SK-N-MC (cell line): Measurements from ENCODE around the gene ADARB2.
A peak's percentile ranks its signal among the peaks of the same experiment; 100 is the strongest.

Source experiments
- DNase-seq: peaks from one replicate; pipeline ENCODE4 v3.0.0-alpha.2; 2011; ENCODE audit warnings: low read depth, low spot score
- H3K27ac ChIP-seq: fragments of 200-600 bp; sonication (generic); 2 replicates; pipeline ENCODE4 v1.5.1; 2016; ENCODE audit warnings: mixed run types
- H3K36me3 ChIP-seq: fragments of 200-600 bp; sonication (generic); 2 replicates; pipeline ENCODE4 v1.6.1; 2017; ENCODE audit warnings: antibody characterized with exemption, low read length, mixed read lengths; ENCODE audit not compliant: insufficient read depth
- H3K4me3 ChIP-seq: fragments of 200-600 bp; sonication (generic); 2 replicates; pipeline ENCODE4 v1.5.1; 2016
- H3K9ac ChIP-seq: fragments of 200-600 bp; sonication (generic); 2 replicates; pipeline ENCODE4 v1.8.0; 2017; ENCODE audit warnings: mixed run types, mixed read lengths; ENCODE audit not compliant: insufficient read length
- H3K9me3 ChIP-seq: fragments of 200-600 bp; sonication (generic); 2 replicates; pipeline ENCODE4 v1.6.1; 2017; ENCODE audit warnings: low read depth, mild to moderate bottlenecking, antibody characterized with exemption, low read length, moderate library complexity, mixed read lengths
- EZH2 ChIP-seq: fragments of 200-600 bp; sonication (generic); IDR thresholded peaks from one replicate; pipeline ENCODE4 v1.6.1; 2017; ENCODE audit warnings: antibody characterized with exemption
- FOXP2 ChIP-seq: optimal IDR thresholded peaks from 2 replicates; pipeline ENCODE3; 2011; ENCODE audit warnings: mild to moderate bottlenecking, moderate library complexity; ENCODE audit not compliant: insufficient read depth; ENCODE audit errors: extremely low read length, control extremely low read depth
- POLR2AphosphoS5 ChIP-seq: IDR thresholded peaks from 2 replicates; pipeline ENCODE4 v1.6.1; 2012; ENCODE audit warnings: mild to moderate bottlenecking, low read depth, low read length, borderline replicate concordance

The ADARB2 gene

DNA sequence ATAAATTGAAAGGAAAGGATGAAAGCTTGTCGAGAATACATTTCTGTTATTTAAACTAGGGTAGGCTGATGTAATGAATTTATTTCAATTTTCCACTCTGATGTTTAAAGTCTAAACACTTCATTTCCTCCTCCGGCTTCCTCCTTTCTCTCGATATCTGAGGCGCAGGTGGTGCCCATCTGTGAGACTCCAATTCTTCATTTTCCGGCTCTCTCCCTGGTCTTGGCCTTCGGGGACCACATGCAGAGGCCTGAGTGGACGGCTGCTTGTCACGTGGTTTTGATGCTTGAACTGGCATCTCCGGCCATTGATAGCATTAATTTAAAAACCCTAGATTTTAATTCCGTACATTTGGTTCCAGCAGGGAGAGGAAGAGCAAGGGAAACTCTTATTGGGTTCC lies 5.8 kb upstream of the ADARB2 start:
- H3K9me3 ChIP-seq = no peaks in the 10 kb centered on the region
- H3K9ac ChIP-seq = no peak overlapping the region
- H3K27ac ChIP-seq = no peak overlapping the region
- no peaks in the 10 kb centered on the region for H3K36me3 ChIP-seq
- no peak for TF ChIP-seq POLR2AphosphoS5
- no peak overlapping the region for H3K4me3 ChIP-seq
- no peak for DNase-seq

DNA sequence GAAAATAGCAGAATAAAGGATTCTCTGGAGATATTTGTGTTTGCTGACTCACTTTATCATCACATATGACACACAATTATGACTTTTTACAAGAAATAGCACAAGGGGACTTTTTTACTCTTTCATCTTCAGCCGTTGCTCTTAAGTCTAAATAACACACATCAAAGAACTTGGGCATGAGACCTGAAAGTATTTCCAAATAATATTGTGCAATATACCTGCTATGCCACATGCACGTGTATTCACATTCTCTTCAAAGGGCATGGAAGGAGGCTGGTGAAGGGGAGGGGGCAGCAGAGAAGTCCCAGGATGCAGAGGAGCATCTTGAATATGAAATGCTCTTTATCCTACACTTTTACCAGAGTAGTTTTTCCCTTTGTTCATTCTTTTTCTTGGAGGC lies 4.1 kb upstream of the ADARB2 start:
- TF ChIP-seq POLR2AphosphoS5 (no peak), FOXP2 (no peak), EZH2 (no peak)
- Histone ChIP-seq H3K36me3 (no peaks in the 10 kb centered on the region), H3K9ac (no peak overlapping the region), H3K4me3 (no peak overlapping the region), H3K27ac (no peak overlapping the region), H3K9me3 (no peaks in the 10 kb centered on the region)
- no peak for DNase-seq

DNA sequence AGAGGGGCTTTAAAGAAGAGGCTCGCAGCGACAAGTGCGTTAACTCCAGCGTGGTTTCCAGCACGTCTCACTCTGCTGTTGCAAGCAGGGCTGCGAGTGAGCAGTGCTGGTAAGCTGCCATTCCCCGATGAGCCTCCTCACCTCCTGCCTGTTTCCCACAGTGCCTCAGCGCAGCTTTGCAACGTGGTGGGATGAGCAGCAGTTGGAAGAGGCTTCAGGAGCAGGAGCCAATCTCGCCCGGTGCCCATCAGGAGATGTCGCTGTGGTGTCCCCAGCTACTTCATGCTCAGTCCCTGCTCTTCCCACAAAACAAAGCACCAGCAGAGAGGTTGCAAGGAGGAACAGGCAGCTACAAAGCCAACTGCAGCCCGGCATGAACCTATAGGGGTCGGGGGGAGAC lies 2.4 kb upstream of the ADARB2 start:
- H3K4me3 ChIP-seq = no peak overlapping the region
- no peak overlapping the region for H3K9ac ChIP-seq
- DNase-seq = no peak
- no peaks in the 10 kb centered on the region for H3K9me3 ChIP-seq
- TF ChIP-seq EZH2 (no peak), POLR2AphosphoS5 (no peak), FOXP2 (no peak)
- H3K36me3 ChIP-seq = no peaks in the 10 kb centered on the region
- H3K27ac ChIP-seq = no peak overlapping the region

DNA sequence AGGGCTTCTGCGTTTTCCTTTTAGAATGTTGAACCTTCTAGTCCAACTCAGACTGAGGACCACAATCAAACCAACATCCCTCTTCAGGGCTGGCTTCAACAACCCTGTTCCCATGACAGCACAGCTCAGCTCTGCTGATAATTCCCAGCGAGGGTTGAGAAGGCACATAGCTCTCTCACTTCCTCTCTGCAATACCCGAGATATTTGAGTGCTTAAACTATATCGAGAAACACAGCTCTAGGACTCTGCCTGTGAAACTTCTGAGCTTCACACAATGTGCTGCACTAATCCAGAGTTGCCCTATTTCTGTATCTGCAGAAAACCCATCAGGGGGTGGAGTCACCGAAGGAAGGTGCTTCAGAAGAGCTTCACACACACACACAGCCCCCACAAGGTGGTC lies 1.6 kb upstream of the ADARB2 start:
- Histone ChIP-seq H3K9me3 (no peaks in the 10 kb centered on the region), H3K36me3 (no peaks in the 10 kb centered on the region), H3K4me3 (no peak overlapping the region), H3K9ac (no peak overlapping the region), H3K27ac (no peak overlapping the region)
- TF ChIP-seq POLR2AphosphoS5 (no peak), FOXP2 (no peak), EZH2 (no peak)
- DNase-seq = no peak

DNA sequence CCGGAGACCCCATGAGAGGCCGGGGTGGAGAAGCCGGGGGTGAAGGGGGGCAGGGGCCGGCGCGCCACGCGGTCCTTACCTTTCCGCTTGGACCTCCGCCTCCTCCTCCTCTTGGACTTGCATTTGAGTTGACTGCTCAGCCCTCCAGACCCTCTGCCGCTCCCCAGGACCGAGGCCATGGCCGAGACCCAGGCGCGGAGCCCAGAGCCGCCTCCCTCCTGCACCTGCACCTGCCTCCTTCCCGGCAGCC lies 428 bp downstream of the ADARB2 start:
- no peak for TF ChIP-seq FOXP2
- no peak for TF ChIP-seq POLR2AphosphoS5
- no peak for TF ChIP-seq EZH2
- peak overlapping the region; percentile 86 for H3K4me3 ChIP-seq
- no peak overlapping the region for H3K27ac ChIP-seq
- H3K36me3 ChIP-seq = no peaks in the 10 kb centered on the region
- peak overlapping the region; percentile 74 for H3K9ac ChIP-seq
- H3K9me3 ChIP-seq = no peaks in the 10 kb centered on the region
- DNase-seq = no peak

DNA sequence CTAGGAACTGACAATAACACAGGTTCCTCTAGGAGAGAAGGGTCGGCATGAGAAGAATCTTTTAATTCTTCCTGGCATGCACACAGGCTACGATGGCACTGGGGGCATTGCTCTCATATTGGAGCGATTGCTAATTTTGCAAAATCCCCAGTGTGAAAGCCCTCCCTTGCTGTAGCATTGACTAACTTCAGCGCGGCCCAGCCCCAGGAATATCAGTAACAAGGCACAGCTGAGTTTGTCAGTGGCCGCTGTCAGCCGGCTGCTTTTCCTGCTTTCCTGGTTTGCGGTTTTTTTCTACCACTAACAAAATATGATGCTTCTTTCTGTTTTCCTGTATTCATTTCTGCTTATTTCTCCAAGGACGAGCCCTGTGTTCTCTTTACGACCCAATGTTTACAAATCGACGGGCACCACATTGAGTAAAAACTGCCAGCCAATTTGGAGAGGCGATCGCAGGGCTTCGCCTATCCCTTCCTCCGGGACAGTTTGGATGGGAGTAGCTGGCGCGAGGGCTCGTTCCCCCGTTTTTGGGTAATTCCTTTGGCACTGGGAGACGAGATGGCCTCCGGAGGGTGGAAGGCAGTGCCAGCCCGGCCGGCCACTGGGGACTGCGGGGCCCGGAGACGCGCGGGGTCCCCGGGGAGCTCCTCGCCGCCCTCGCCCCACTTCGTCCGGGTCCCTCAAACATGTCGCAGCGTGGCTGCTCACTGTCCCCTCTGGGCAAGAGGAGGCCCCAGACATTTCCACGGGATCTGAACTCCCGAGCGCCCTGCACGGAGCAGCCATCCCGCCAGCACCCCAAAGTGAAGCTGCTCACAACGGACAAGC lies 967 bp downstream of the ADARB2 start:
- H3K4me3 ChIP-seq = peak overlapping the region; percentile 86
- peak overlapping the region; percentile 74 for H3K9ac ChIP-seq
- H3K9me3 ChIP-seq = no peaks in the 10 kb centered on the region
- no peak for DNase-seq
- no peak overlapping the region for H3K27ac ChIP-seq
- no peak for TF ChIP-seq POLR2AphosphoS5
- no peak for TF ChIP-seq FOXP2
- TF ChIP-seq EZH2 = no peak
- H3K36me3 ChIP-seq = no peaks in the 10 kb centered on the region

DNA sequence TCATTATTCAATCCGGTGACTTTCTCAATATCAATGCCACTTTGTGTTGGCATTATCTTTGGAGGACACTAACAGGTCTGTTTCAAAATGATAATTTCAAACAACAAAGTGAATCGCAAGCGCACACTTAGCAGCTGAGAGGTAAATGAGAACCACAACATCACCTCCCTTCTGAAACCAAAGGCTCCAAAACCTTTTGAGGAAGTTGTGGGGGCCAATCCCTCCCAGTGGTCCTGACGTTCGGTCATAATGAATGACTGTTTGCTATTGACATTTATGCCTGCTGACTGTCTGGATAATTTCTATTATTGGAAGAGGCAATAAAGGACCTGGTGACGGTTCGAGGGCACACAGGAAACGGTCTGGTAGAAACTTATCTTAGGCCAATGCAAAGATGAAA lies 1.8 kb downstream of the ADARB2 start:
- H3K36me3 ChIP-seq = no peaks in the 10 kb centered on the region
- H3K9ac ChIP-seq = peak overlapping the region; percentile 74
- no peak for DNase-seq
- H3K9me3 ChIP-seq = no peaks in the 10 kb centered on the region
- H3K4me3 ChIP-seq = peak overlapping the region; percentile 86
- H3K27ac ChIP-seq = no peak overlapping the region
- TF ChIP-seq EZH2 (no peak), POLR2AphosphoS5 (no peak), FOXP2 (no peak)

DNA sequence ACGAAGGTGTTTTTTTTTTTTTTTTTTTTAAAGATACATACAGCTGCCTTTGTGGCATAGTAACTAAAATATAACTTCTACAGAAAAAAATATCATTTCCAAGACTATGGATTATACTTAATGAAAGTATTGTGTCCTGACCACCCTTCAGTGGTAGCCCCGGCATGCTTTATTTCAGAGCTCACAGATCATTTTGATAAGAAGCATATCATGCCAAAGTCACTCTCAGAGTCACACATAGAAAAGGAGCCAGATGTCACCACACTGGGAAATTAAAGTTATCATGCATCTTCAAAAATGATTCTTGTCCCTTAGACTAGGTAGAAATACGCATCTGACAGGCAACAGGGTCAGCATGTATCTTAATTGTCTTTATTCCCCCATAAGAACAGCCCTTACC lies 3.0 kb downstream of the ADARB2 start:
- Histone ChIP-seq H3K4me3 (peak overlapping the region; percentile 86), H3K27ac (no peak overlapping the region)
- no peak for DNase-seq

DNA sequence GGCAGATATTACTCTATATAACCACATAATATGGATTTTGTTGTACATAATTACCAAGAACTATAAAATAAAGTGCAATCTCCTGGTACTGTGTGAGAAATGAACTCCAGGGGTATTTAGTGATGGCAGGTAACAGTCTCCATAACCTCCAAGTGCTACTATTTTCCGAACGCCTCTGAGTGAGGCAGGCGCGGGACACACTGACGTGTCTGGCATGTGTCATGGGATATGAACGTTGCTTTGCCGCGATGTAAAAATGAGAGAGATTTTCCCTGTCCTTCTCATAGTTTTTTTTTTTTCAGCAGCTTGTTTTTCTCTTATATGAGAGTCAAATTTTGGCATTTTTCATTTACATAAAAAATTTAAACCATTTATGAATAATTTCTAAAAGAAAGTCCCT lies 3.6 kb downstream of the ADARB2 start:
- TF ChIP-seq FOXP2 (no peak), EZH2 (no peak), POLR2AphosphoS5 (no peak)
- no peak for DNase-seq
- Histone ChIP-seq H3K4me3 (peak overlapping the region; percentile 86), H3K36me3 (no peaks in the 10 kb centered on the region), H3K9me3 (no peaks in the 10 kb centered on the region), H3K9ac (peak overlapping the region; percentile 74), H3K27ac (no peak overlapping the region)

More for the DNA sequence above, 3.0 kb downstream of the ADARB2 start:
- TF ChIP-seq EZH2 (no peak), FOXP2 (no peak), POLR2AphosphoS5 (no peak)
- Histone ChIP-seq H3K36me3 (no peaks in the 10 kb centered on the region), H3K9me3 (no peaks in the 10 kb centered on the region), H3K9ac (peak overlapping the region; percentile 74)
